ENCODE results near the gene CLDN15.
A peak's percentile ranks its signal among the peaks of the same experiment; 100 is the strongest.

CLDN15 gene

GRCh38 chr7:101235522-101235921, 2.1 kb downstream of the CLDN15 start:
- Histone ChIP-seq H4K20me1 (ENCODE audit: low read depth, low read length) (no peaks in the 10 kb centered on the region), H3K27me3 (ENCODE audit: low read length) (no peaks in the 10 kb centered on the region), H2AFZ (ENCODE audit: low read depth, low read length, severe bottlenecking) (no peak overlapping the region), H3K9ac (ENCODE audit: low read length) (no peak overlapping the region), H3K27ac (ENCODE audit: low read depth, low read length) (no peak overlapping the region), H3K9me3 (ENCODE audit: insufficient read depth, low read length) (no peaks in the 10 kb centered on the region), H3K79me2 (ENCODE audit: insufficient read depth, low read length) (no peaks in the 10 kb centered on the region), H3F3A (ENCODE audit: insufficient read depth) (no peaks in the 10 kb centered on the region), H3K9me2 (replicated peaks; ENCODE audit: insufficient read depth, low read length) (no peaks in the 10 kb centered on the region), H3K4me3 (ENCODE audit: insufficient read depth, low read length, poor library complexity, severe bottlenecking) (no peak overlapping the region), H3K36me3 (ENCODE audit: low read length) (no peaks in the 10 kb centered on the region), H3K4me2 (ENCODE audit: low read depth, low read length, poor library complexity, severe bottlenecking) (no peak overlapping the region)
- TF ChIP-seq, protein P1, sequence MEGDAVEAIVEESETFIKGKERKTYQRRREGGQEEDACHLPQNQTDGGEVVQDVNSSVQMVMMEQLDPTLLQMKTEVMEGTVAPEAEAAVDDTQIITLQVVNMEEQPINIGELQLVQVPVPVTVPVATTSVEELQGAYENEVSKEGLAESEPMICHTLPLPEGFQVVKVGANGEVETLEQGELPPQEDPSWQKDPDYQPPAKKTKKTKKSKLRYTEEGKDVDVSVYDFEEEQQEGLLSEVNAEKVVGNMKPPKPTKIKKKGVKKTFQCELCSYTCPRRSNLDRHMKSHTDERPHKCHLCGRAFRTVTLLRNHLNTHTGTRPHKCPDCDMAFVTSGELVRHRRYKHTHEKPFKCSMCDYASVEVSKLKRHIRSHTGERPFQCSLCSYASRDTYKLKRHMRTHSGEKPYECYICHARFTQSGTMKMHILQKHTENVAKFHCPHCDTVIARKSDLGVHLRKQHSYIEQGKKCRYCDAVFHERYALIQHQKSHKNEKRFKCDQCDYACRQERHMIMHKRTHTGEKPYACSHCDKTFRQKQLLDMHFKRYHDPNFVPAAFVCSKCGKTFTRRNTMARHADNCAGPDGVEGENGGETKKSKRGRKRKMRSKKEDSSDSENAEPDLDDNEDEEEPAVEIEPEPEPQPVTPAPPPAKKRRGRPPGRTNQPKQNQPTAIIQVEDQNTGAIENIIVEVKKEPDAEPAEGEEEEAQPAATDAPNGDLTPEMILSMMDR (IDR thresholded peaks at IDR 0.05; ENCODE audit: insufficient read depth, low read length, poor library complexity, severe bottlenecking), result no peak
- no peak for TF ChIP-seq EZH2phosphoT487 (conservative IDR thresholded peaks at IDR 0.05; ENCODE audit: low read length)

DNA sequence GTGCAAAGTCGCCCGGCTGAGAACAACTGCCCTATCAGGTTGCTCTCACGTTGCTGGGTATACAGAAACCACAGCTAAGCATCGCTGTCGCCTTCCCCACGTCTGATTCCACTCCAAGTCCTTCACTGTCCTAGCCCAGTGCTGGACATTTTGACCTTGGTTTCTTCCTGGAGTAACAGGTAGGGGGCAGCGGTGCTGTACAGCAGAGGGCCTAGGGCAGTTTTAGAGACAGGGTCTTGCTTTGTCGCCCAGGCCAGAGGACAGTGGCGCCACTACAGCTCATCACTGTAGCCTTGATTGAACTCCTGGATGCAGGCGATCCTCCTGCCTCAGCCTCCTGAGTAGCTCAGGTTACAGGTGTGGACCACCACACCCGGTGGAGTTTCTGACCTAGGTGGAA, 2.6 kb downstream of the CLDN15 start:
- Histone ChIP-seq H4K20me1 (ENCODE audit: low read depth, low read length) (no peaks in the 10 kb centered on the region), H3K79me2 (ENCODE audit: insufficient read depth, low read length) (no peaks in the 10 kb centered on the region), H3K27ac (ENCODE audit: low read depth, low read length) (no peak overlapping the region), H3K36me3 (ENCODE audit: low read length) (no peaks in the 10 kb centered on the region), H3K9ac (ENCODE audit: low read length) (no peak overlapping the region), H3K4me3 (ENCODE audit: insufficient read depth, low read length, poor library complexity, severe bottlenecking) (no peak overlapping the region), H3K4me2 (ENCODE audit: low read depth, low read length, poor library complexity, severe bottlenecking) (no peak overlapping the region), H3K9me3 (ENCODE audit: insufficient read depth, low read length) (no peaks in the 10 kb centered on the region), H3K27me3 (ENCODE audit: low read length) (no peaks in the 10 kb centered on the region), H3F3A (ENCODE audit: insufficient read depth) (no peaks in the 10 kb centered on the region), H2AFZ (ENCODE audit: low read depth, low read length, severe bottlenecking) (no peak overlapping the region), H3K9me2 (replicated peaks; ENCODE audit: insufficient read depth, low read length) (no peaks in the 10 kb centered on the region)
- TF ChIP-seq EZH2phosphoT487 (conservative IDR thresholded peaks at IDR 0.05; ENCODE audit: low read length), result no peak
- TF ChIP-seq, protein P1 (IDR thresholded peaks at IDR 0.05; ENCODE audit: insufficient read depth, low read length, poor library complexity, severe bottlenecking), result peak; percentile 15

GRCh38 chr7:101234636-101235035, 3.0 kb downstream of the CLDN15 start:
- Histone ChIP-seq H3K4me2 (ENCODE audit: low read depth, low read length, poor library complexity, severe bottlenecking) (no peak overlapping the region), H3K79me2 (ENCODE audit: insufficient read depth, low read length) (no peaks in the 10 kb centered on the region), H3K36me3 (ENCODE audit: low read length) (no peaks in the 10 kb centered on the region), H3K4me3 (ENCODE audit: insufficient read depth, low read length, poor library complexity, severe bottlenecking) (no peak overlapping the region), H4K20me1 (ENCODE audit: low read depth, low read length) (no peaks in the 10 kb centered on the region), H2AFZ (ENCODE audit: low read depth, low read length, severe bottlenecking) (no peak overlapping the region), H3K9me3 (ENCODE audit: insufficient read depth, low read length) (no peaks in the 10 kb centered on the region), H3K9me2 (replicated peaks; ENCODE audit: insufficient read depth, low read length) (no peaks in the 10 kb centered on the region), H3K27me3 (ENCODE audit: low read length) (no peaks in the 10 kb centered on the region), H3K9ac (ENCODE audit: low read length) (no peak overlapping the region), H3F3A (ENCODE audit: insufficient read depth) (no peaks in the 10 kb centered on the region), H3K27ac (ENCODE audit: low read depth, low read length) (no peak overlapping the region)
- TF ChIP-seq EZH2phosphoT487 (conservative IDR thresholded peaks at IDR 0.05; ENCODE audit: low read length), result no peak
- TF ChIP-seq, protein P1 (IDR thresholded peaks at IDR 0.05; ENCODE audit: insufficient read depth, low read length, poor library complexity, severe bottlenecking), result no peak
